Activated naive CD8-positive, alpha-beta T cell treated with anti-CD3 and anti-CD28 coated beads, Interleukin-2, amount 50 U/mL, for 24 hours (primary cell): Measurements from ENCODE around the gene KRT34.
"Not testable (repeated sequence)": the region's sequence is repeated elsewhere in the genome, so short reads cannot be mapped to it uniquely, and the experiment has no call there.

ENCODE experiments used
- ATAC-seq: fragments of 150-1000 bp; cut with Tn5 transposase; one replicate; pipeline ENCODE4 v1.10.0; 2021
- DNase-seq: peaks from one replicate; pipeline ENCODE4 v3.0.0; 2021
- H3K27ac Mint-ChIP-seq: one replicate; pipeline ENCODE4 v1.8.0; 2021; ENCODE audit warnings: mild to moderate bottlenecking, mixed read lengths
- H3K27me3 Mint-ChIP-seq: one replicate; pipeline ENCODE4 v1.8.0; 2021; ENCODE audit warnings: mixed read lengths
- H3K36me3 Mint-ChIP-seq: one replicate; pipeline ENCODE4 v1.8.0; 2021; ENCODE audit warnings: low read depth, mixed read lengths
- H3K4me1 Mint-ChIP-seq: one replicate; pipeline ENCODE4 v1.8.0; 2021; ENCODE audit warnings: mixed read lengths
- H3K4me3 Mint-ChIP-seq: one replicate; pipeline ENCODE4 v1.8.0; 2021; ENCODE audit warnings: mild to moderate bottlenecking, moderate library complexity, mixed read lengths
- H3K9me3 Mint-ChIP-seq: one replicate; pipeline ENCODE4 v1.8.0; 2021; ENCODE audit warnings: mixed read lengths

KRT34 gene

DNA sequence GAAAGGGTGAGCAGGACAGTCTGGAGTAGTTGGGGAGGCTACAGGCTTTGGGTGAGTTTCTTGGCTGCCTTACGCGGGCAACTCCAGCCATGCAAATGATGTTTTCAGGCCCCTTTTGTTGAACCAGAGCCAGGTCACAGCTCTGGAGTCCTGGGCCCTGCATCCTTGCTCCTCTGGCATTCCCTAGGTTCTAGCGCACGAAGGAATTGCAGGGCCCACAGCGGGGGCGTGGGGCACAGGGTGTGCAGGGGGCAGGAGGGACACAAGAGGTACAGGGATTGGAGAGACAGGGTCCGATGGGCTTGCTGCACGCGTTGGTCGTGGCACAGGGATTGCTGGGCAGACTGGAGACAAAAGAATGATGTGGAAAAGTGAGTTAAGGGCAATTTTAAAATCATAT is 11.7 kb upstream of the KRT34 start:
- no peaks in the 10 kb centered on the region for H3K36me3 Mint-ChIP-seq
- no peak overlapping the region for H3K4me3 Mint-ChIP-seq
- peaks cover 10% of the 10 kb centered on the region for H3K27me3 Mint-ChIP-seq
- no peaks in the 10 kb centered on the region for H3K4me1 Mint-ChIP-seq
- DNase-seq (no peak), ATAC-seq (no peak)
- H3K9me3 Mint-ChIP-seq = no peaks in the 10 kb centered on the region
- no peak overlapping the region for H3K27ac Mint-ChIP-seq

DNA sequence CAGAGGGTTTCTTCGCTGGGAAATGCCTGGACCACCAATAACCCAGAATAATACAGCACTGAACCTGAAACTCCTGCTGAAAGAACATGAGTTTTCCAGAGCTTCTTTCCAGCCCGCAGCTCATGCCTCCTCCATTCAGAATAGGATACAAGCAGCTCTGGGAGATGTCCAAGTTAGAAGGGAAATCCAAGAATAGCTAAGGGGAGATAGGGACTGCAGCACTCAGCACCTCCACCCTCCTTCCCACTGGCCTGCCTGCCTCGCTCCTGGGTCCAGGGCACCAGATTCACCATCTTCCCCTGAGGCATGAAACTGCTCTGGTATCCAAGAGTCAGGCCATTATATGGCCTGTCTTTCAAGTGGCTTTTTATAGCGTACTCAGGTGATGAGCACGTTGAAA is 11.2 kb upstream of the KRT34 start:
- Mint-ChIP-seq H3K9me3 (no peaks in the 10 kb centered on the region), H3K27me3 (peaks cover 10% of the 10 kb centered on the region), H3K36me3 (no peaks in the 10 kb centered on the region)

GRCh38 chr17:41392278-41392677 is 10.2 kb upstream of the KRT34 start:
- H3K4me3 Mint-ChIP-seq = no peak overlapping the region
- ATAC-seq (no peak), DNase-seq (no peak)
- no peaks in the 10 kb centered on the region for H3K4me1 Mint-ChIP-seq
- peaks cover 8% of the 10 kb centered on the region for H3K27me3 Mint-ChIP-seq
- no peak overlapping the region for H3K27ac Mint-ChIP-seq
- peaks cover 1% of the 10 kb centered on the region for H3K36me3 Mint-ChIP-seq
- no peaks in the 10 kb centered on the region for H3K9me3 Mint-ChIP-seq

More for the DNA sequence above, 11.2 kb upstream of the KRT34 start:
- ATAC-seq (no peak), DNase-seq (no peak)
- Mint-ChIP-seq H3K4me3 (no peak overlapping the region), H3K27ac (no peak overlapping the region), H3K4me1 (no peaks in the 10 kb centered on the region)

GRCh38 chr17:41391535-41391934 is 9.4 kb upstream of the KRT34 start:
- Mint-ChIP-seq H3K36me3 (peaks cover 2% of the 10 kb centered on the region), H3K27ac (no peak overlapping the region), H3K4me3 (no peak overlapping the region), H3K27me3 (peaks cover 8% of the 10 kb centered on the region), H3K4me1 (no peaks in the 10 kb centered on the region), H3K9me3 (peaks cover 3% of the 10 kb centered on the region)
- ATAC-seq (no peak), DNase-seq (no peak)

GRCh38 chr17:41390411-41390938 is 8.4 kb upstream of the KRT34 start:
- Mint-ChIP-seq H3K9me3 (peaks cover 8% of the 10 kb centered on the region), H3K4me3 (no peak overlapping the region), H3K4me1 (no peaks in the 10 kb centered on the region), H3K27me3 (peaks cover 8% of the 10 kb centered on the region), H3K27ac (no peak overlapping the region), H3K36me3 (peaks cover 2% of the 10 kb centered on the region)
- no peak for DNase-seq
- ATAC-seq = no peak

DNA sequence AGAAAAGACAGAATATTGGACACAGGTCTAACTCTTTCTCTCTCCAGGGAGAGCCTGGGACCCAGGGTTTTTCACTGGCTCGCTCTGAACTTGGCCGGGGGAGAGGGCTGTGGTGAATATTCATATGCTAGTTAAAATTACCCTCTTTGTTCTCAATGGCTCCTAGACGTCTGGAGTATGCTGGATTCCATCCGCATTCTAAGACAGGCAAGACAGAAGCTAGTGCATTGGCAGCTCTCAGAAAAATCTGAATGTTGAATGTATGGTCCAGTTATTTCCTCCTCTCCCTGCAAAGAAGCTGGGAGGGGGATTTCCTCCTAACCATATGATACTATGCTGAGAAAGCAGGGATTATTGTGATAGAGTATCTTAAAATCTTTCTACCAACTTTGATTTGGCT is 5.6 kb upstream of the KRT34 start:
- no peak for ATAC-seq
- H3K27me3 Mint-ChIP-seq = peaks cover 4% of the 10 kb centered on the region
- peaks cover 2% of the 10 kb centered on the region for H3K36me3 Mint-ChIP-seq
- no peak for DNase-seq
- H3K4me1 Mint-ChIP-seq = no peaks in the 10 kb centered on the region
- peaks cover 8% of the 10 kb centered on the region for H3K9me3 Mint-ChIP-seq
- H3K4me3 Mint-ChIP-seq = no peak overlapping the region
- H3K27ac Mint-ChIP-seq = no peak overlapping the region

DNA sequence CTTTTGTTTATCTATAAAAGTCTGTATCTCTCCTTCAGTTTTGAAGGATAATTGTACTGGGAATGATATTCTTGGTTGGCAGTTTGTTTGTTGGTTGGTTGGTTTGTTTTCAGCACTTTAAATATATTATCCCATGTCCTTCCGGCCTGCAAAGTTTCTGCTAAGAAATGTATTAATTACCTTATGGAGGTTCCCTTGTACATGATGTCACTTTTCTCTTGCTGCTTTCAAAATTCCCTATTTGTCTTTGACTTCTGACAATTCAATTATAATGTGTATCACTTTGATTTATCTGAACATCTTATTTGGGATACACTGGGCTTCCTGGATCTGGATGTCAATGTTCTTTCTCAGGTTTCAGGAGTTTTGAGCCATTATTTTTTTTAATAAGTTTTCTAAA is 4.1 kb upstream of the KRT34 start:
- H3K4me1 Mint-ChIP-seq = no peaks in the 10 kb centered on the region
- no peak overlapping the region for H3K4me3 Mint-ChIP-seq
- H3K9me3 Mint-ChIP-seq = peaks cover 8% of the 10 kb centered on the region
- ATAC-seq (no peak), DNase-seq (no peak)
- peaks cover 3% of the 10 kb centered on the region for H3K27me3 Mint-ChIP-seq
- H3K27ac Mint-ChIP-seq = no peak overlapping the region
- peaks cover 2% of the 10 kb centered on the region for H3K36me3 Mint-ChIP-seq

DNA sequence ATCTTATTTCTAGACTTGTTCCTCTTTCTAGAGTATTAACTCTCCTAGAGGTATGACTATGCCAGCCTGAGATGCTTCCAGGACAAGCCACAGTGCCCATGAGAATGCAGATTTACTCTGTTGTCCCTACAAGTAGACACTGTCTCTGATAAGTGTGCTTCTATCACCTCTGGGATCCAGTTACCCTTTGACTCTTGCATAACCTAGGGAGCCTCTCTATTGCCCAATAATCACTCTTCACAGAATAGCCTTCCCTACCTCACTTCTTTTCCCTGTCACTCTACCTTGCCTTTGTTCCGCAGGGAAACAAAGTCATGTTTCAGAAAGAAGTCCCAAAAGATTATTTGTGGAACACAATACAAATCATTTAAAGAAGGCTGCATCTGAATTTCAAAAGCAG is 1.6 kb upstream of the KRT34 start:
- DNase-seq = no peak
- no peak overlapping the region for H3K4me3 Mint-ChIP-seq
- no peaks in the 10 kb centered on the region for H3K4me1 Mint-ChIP-seq
- peaks cover 8% of the 10 kb centered on the region for H3K9me3 Mint-ChIP-seq
- H3K27me3 Mint-ChIP-seq = no peaks in the 10 kb centered on the region
- peaks cover 2% of the 10 kb centered on the region for H3K36me3 Mint-ChIP-seq
- ATAC-seq = no peak
- H3K27ac Mint-ChIP-seq = no peak overlapping the region

- Mint-ChIP-seq H3K36me3 (peaks cover 2% of the 10 kb centered on the region), H3K4me3 (no peak overlapping the region), H3K9me3 (peaks cover 8% of the 10 kb centered on the region), H3K4me1 (peaks cover 9% of the 10 kb centered on the region), H3K27me3 (no peaks in the 10 kb centered on the region), H3K27ac (no peak overlapping the region)
- ATAC-seq (no peak), DNase-seq (no peak)
Measured at GRCh38 chr17:41382394-41382793, 288 bp upstream of the KRT34 start.

DNA sequence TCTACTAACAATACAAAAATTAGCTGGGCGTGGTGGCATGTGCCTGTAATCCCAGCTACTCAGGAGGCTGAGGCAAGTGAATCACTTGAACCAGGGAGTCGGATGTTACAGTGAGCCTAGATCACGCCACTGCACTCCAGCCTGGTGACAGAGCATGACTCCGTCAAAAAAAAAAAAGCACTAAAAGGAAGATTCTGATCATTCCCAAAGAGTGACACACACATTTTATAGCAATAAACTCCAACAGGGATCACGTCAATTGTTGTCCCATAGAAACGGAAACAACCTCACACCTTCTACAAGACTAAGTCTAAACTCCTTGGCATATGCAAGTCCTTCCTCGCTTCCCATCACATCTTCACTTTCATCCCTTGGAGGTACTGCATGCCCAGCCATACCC is 2.0 kb downstream of the KRT34 start:
- not testable (repeated sequence) for ATAC-seq, H3K4me3 Mint-ChIP-seq, DNase-seq, H3K4me1 Mint-ChIP-seq, H3K9me3 Mint-ChIP-seq, H3K27me3 Mint-ChIP-seq, H3K27ac Mint-ChIP-seq, H3K36me3 Mint-ChIP-seq

- Mint-ChIP-seq H3K4me3 (no peak overlapping the region), H3K27ac (no peak overlapping the region), H3K4me1 (peaks cover 9% of the 10 kb centered on the region), H3K9me3 (no peaks in the 10 kb centered on the region), H3K36me3 (no peaks in the 10 kb centered on the region), H3K27me3 (no peaks in the 10 kb centered on the region)
- ATAC-seq (no peak), DNase-seq (no peak)
Measured at GRCh38 chr17:41377546-41377945, 4.6 kb downstream of the KRT34 start.

DNA sequence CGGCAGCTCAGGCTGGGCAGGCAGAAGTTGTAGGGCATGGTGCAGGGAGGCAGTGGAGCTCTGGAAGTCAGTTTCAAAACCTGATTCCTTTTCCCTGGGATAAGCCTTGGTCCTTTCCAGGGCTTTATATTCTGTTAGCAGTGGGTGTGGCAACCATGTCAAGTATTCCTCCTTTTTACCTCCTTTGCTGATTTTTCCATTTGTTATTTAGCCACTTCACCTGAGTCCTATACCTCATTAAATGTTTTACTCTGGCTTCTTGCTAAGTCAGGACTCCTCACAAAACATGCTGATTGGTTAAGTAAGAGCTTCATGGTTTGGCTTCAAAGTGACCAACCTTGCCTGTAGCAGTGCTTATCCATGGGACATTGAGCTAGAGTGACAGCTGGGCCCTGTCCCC is 12.4 kb downstream of the KRT34 start, which contains the start of gene KRT33B:
Gene KRT33B (minus strand): TSS at position 101 of the 400 bp plus-strand sequence. CDS start 63 bp downstream, at position 38.
- Mint-ChIP-seq H3K4me3 (no peak within 1 kb of the TSS), H3K4me1 (no peaks in the 10 kb centered on the region), H3K27ac (no peak within 1 kb of the TSS), H3K36me3 (no peaks in the 10 kb centered on the region), H3K27me3 (no peaks in the 10 kb centered on the region), H3K9me3 (no peaks in the 10 kb centered on the region)
- no peak for ATAC-seq
- no peak for DNase-seq

- Mint-ChIP-seq H3K27ac (no peak overlapping the region), H3K9me3 (no peaks in the 10 kb centered on the region), H3K27me3 (no peaks in the 10 kb centered on the region), H3K4me3 (no peak overlapping the region), H3K4me1 (no peaks in the 10 kb centered on the region), H3K36me3 (no peaks in the 10 kb centered on the region)
- no peak for DNase-seq
- ATAC-seq = no peak
Measured at GRCh38 chr17:41369023-41369422, 13.1 kb downstream of the KRT34 start.

DNA sequence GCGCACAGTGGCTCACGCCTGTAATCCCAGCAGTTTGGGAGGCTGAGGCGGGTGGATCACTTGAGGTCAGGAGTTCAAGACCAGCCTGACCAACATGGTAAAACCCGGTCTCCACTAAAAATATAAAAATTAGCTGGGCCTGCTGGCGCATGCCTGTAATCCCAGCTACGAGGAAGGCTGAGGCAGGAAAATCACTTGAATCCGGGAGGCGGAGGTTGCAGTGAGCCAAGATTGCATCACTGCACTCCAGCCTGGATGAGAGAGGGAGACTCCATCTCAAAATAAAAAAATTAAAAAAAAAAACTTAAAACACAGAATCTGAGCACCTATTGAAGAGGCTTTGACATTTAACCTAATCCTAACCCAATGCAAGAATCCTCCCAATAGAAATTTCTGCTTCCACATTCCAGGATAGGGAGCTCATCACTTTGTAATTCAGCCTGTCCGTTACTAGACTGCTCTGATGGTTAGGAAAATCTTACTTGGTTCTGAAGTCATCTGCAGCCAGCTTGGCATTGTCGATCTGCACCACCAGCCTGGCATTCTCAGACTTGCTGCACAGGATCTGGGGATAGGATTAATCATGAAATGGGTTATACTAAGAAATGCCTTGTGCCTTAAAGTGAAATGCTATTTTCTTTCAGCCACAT is 14.6 kb downstream of the KRT34 start:
- Mint-ChIP-seq H3K27me3 (no peaks in the 10 kb centered on the region), H3K27ac (no peak overlapping the region), H3K4me1 (no peaks in the 10 kb centered on the region), H3K9me3 (no peaks in the 10 kb centered on the region), H3K4me3 (no peak overlapping the region), H3K36me3 (no peaks in the 10 kb centered on the region)
- DNase-seq = no peak
- ATAC-seq = no peak

GRCh38 chr17:41366070-41366469 is 16.0 kb downstream of the KRT34 start:
- Mint-ChIP-seq H3K4me1 (no peaks in the 10 kb centered on the region), H3K27me3 (no peaks in the 10 kb centered on the region), H3K9me3 (no peaks in the 10 kb centered on the region), H3K36me3 (no peaks in the 10 kb centered on the region), H3K27ac (no peak overlapping the region), H3K4me3 (no peak overlapping the region)
- DNase-seq = no peak
- ATAC-seq = no peak

- H3K27ac Mint-ChIP-seq = no peak overlapping the region
Measured at GRCh38 chr17:41363881-41364280, 18.2 kb downstream of the KRT34 start.

More at GRCh38 chr17:41363881-41364280, 18.2 kb downstream of the KRT34 start:
- Mint-ChIP-seq H3K36me3 (no peaks in the 10 kb centered on the region), H3K4me1 (no peaks in the 10 kb centered on the region), H3K4me3 (no peak overlapping the region), H3K27me3 (no peaks in the 10 kb centered on the region), H3K9me3 (no peaks in the 10 kb centered on the region)
- DNase-seq (no peak), ATAC-seq (no peak)
